Measurements from ENCODE around the gene PIK3AP1. TPM values are rescaled to one million over a fixed set of nuclear protein-coding genes. Genes with fewer than 3 reads are reported as not detected.

The PIK3AP1 gene
- total and polyA plus RNA-seq, 2 of the 13 experiments (the other 11 are each of a cell fraction or from before 2014, with no cell fraction given): 3.6 to 13.8 TPM

DNA sequence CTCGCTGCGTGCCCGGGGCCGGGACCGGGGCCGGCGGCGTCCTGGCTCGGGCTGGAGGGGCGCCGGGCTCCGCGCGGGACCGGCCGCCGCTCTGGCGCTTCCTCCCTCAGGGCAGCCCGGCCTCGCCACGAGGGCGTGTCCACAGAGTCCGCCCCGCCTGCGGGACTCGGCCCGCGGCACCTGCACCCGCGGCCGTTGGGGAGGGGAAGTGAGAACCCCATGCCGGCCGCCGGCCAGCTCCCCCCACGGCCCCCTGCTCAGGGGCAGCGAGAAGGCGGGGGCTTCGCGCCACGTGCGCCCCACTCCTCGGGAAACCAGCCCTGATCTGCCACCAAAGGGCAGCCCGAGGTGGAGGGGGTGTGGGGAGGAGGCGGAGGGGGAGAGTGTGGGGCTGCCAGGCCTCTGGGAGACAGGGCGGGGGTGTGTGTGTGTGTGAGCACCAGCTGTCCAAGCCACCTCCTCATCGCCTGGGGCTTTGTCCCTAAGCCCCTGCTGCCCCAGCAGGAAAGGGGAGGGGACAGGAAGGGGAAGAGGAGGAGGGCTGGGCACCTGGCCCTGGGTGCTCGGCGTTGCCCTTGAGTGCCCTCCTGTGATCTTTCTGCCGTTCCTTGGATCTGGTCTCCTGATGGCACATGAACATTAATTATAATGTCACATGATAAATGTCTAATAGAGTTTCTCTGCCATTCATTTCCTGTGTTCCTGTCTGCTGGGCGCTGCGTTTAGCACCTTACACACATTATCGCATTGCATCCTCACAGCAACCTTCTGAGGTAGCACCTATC lies at the start of gene PIK3AP1 (continued):
- TF ChIP-seq SIN3A (IDR thresholded peaks at IDR 0.05; ENCODE audit: borderline replicate concordance, low read depth, low read length): no peak; the same call in 1 of the 2 replicates
- peak; percentile 44; the same call in 1 of the 2 replicates for TF ChIP-seq ARID4A (CRISPR knock-in tag; IDR thresholded peaks at IDR 0.05; ENCODE audit: borderline replicate concordance)
- TF ChIP-seq ZNF292 (CRISPR knock-in tag; IDR thresholded peaks at IDR 0.05; ENCODE audit: borderline replicate concordance, low read depth): 0 out of 2 replicates have a peak, but pooled peaks have one; percentile 23
- TF ChIP-seq ETV5 (CRISPR knock-in tag; IDR thresholded peaks at IDR 0.05; ENCODE audit: borderline replicate concordance): peak; percentile 40; the same call in 1 of the 2 replicates
- no peak for TF ChIP-seq ARNT (IDR thresholded peaks at IDR 0.05)
- no peak for TF ChIP-seq NR2F6 (IDR thresholded peaks at IDR 0.05)
- no peak for TF ChIP-seq NR2F6 (CRISPR knock-in tag; IDR thresholded peaks at IDR 0.05)
- TF ChIP-seq DPF2 (CRISPR knock-in tag; IDR thresholded peaks at IDR 0.05; ENCODE audit: borderline replicate concordance, low read depth): no peak
- no peak for TF ChIP-seq HMGA1 (CRISPR knock-in tag; conservative IDR thresholded peaks at IDR 0.05)
- no peak for TF ChIP-seq ZNF264 (CRISPR knock-in tag; IDR thresholded peaks at IDR 0.05)
- TF ChIP-seq ZNF670 (CRISPR knock-in tag; IDR thresholded peaks at IDR 0.05; ENCODE audit: borderline replicate concordance): no peak
- no peak for TF ChIP-seq ZNF331 (CRISPR knock-in tag; IDR thresholded peaks at IDR 0.05)
- TF ChIP-seq DRAP1 (CRISPR knock-in tag; IDR thresholded peaks at IDR 0.05): no peak
- TF ChIP-seq ZNF672 (CRISPR knock-in tag; IDR thresholded peaks at IDR 0.05): no peak
- TF ChIP-seq, protein P1, sequence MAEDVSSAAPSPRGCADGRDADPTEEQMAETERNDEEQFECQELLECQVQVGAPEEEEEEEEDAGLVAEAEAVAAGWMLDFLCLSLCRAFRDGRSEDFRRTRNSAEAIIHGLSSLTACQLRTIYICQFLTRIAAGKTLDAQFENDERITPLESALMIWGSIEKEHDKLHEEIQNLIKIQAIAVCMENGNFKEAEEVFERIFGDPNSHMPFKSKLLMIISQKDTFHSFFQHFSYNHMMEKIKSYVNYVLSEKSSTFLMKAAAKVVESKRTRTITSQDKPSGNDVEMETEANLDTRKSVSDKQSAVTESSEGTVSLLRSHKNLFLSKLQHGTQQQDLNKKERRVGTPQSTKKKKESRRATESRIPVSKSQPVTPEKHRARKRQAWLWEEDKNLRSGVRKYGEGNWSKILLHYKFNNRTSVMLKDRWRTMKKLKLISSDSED (CRISPR knock-in tag; IDR thresholded peaks at IDR 0.05): no peak
- no peak for TF ChIP-seq TRIM22 (IDR thresholded peaks at IDR 0.05)
- TF ChIP-seq ZMYM2 (CRISPR knock-in tag; IDR thresholded peaks at IDR 0.05): no peak
- no peak for TF ChIP-seq HOXA5 (CRISPR knock-in tag; IDR thresholded peaks at IDR 0.05)
- no peak for TF ChIP-seq TBX3 (IDR thresholded peaks at IDR 0.05; ENCODE audit: borderline replicate concordance)
- TF ChIP-seq LRRFIP1 (CRISPR knock-in tag; conservative IDR thresholded peaks at IDR 0.05): no peak
- TF ChIP-seq ZNF619 (CRISPR knock-in tag; IDR thresholded peaks at IDR 0.05): no peak
- no peak for TF ChIP-seq THAP11 (CRISPR knock-in tag; IDR thresholded peaks at IDR 0.05)
